ENCODE results near the gene TMEM238. TPM values are rescaled to one million over a fixed set of nuclear protein-coding genes. Genes with fewer than 3 reads are reported as not detected.

Gene TMEM238
- total and polyA plus RNA-seq, 9 of the 15 experiments (the other 6 are each of a cell fraction or from before 2014, with no cell fraction given), result 0.18 to 5.1 (median 1.3) TPM; not detected in 4

- TF ChIP-seq ZNF449 (CRISPR knock-in tag; IDR thresholded peaks at IDR 0.05), result no peak
- no peak for TF ChIP-seq KAT7 (CRISPR knock-in tag; IDR thresholded peaks at IDR 0.05; ENCODE audit: borderline replicate concordance)
- TF ChIP-seq SIN3A (IDR thresholded peaks at IDR 0.05; ENCODE audit: borderline replicate concordance in 2 of 2, control insufficient read depth in 1 of 2, low read depth in 2 of 2, low read length in 2 of 2), result no peak
- peak; percentile 9; the same call in 1 of the 2 replicates for TF ChIP-seq MAX (CRISPR knock-in tag; IDR thresholded peaks at IDR 0.05)
- peak; percentile 9; the same call in 1 of the 2 replicates for TF ChIP-seq CEBPG (CRISPR knock-in tag; IDR thresholded peaks at IDR 0.05)
- TF ChIP-seq CEBPG (tag; conservative IDR thresholded peaks at IDR 0.05 in 1 of 2, IDR thresholded peaks at IDR 0.05 in 1 of 2), result no peak
- TF ChIP-seq JUN (IDR thresholded peaks at IDR 0.05; ENCODE audit: borderline replicate concordance, low read depth, low read length), result no peak
- TF ChIP-seq JUN (CRISPR knock-in tag; IDR thresholded peaks at IDR 0.05; ENCODE audit: borderline replicate concordance), result peak; percentile 41; the same call in 1 of the 2 replicates
- TF ChIP-seq RFX1 (IDR thresholded peaks at IDR 0.05), result no peak
- no peak for TF ChIP-seq NR2C2 (CRISPR knock-in tag; IDR thresholded peaks at IDR 0.05)
- peak; percentile 20; the same call in 1 of the 2 replicates for TF ChIP-seq NR2C2 (tag; IDR thresholded peaks at IDR 0.05)
- TF ChIP-seq RBFOX2 (IDR thresholded peaks at IDR 0.05; ENCODE audit: low read depth, low read length), result peak; percentile 53
- TF ChIP-seq ZBTB33 (CRISPR knock-in tag; IDR thresholded peaks at IDR 0.05), result peak; percentile 85
- TF ChIP-seq FOXA3 (CRISPR knock-in tag; conservative IDR thresholded peaks at IDR 0.05 in 1 of 2, IDR thresholded peaks at IDR 0.05 in 1 of 2), result no peak
- TF ChIP-seq MAFK (IDR thresholded peaks at IDR 0.05; ENCODE audit: low read length), result no peak
Observed at GRCh38 chr19:55341595-55342531, 42.2 kb downstream of the TMEM238 start (continued).

All from K562 (cell line).